Endothelial cell of umbilical vein (primary cell): ENCODE results near the gene AIF1L. TPM values are rescaled to one million over a fixed set of nuclear protein-coding genes. Genes with fewer than 3 reads are reported as not detected.

Source experiments
- BruUV-seq: library from RNA; stranded (reverse); fragments of 400-500 nt; replicated peaks from 2 replicates; lab custom pipeline; 2021; lab: Mats Ljungman, UMichigan
- CTCF ChIA-PET: fragments of 300-600, 350-600 bp; sonication (Branson Sonifier 250); formaldehyde crosslinking; loops from one replicate; lab custom pipeline; 2021; ENCODE audit warnings: antibody characterized with exemption, inconsistent platforms; lab: Charles Lee
- POLR2A ChIA-PET: fragments of 300-600, 350-600 bp; sonication (Branson Sonifier 250); formaldehyde crosslinking; loops from one replicate; lab custom pipeline; 2021; ENCODE audit warnings: antibody characterized with exemption, inconsistent platforms; lab: Charles Lee
- DNase-seq: peaks from one replicate; pipeline ENCODE4 v3.0.0-alpha.2; 2011; ENCODE audit warnings: low read depth, low spot score
- FAIRE-seq: peaks from 2 replicates; lab custom pipeline; 2011; peaks lifted over from hg19 to GRCh38; lab: Jason Lieb, UNC
- H2AFZ ChIP-seq: 2 replicates; pipeline ENCODE4 v1.6.0; 2012; ENCODE audit warnings: low read depth, low read length, control low read depth, inconsistent platforms
- H3K27ac ChIP-seq: 2 replicates; pipeline ENCODE4 v1.5.1; 2011; ENCODE audit warnings: low read depth, mild to moderate bottlenecking, control low read depth, low read length, moderate library complexity; ENCODE audit not compliant: insufficient read depth
- H3K27me3 ChIP-seq, 2 experiments: 2 replicates each; pipeline versions ENCODE4 v1.6.0 to v1.6.1; 2011; ENCODE audit warnings: low read length in 2 of 2, mixed read lengths in 1 of 2; ENCODE audit not compliant: control insufficient read depth in 2 of 2, insufficient read depth in 2 of 2
- H3K36me3 ChIP-seq, 2 experiments: 2 replicates in 1 of 2; 3 replicates in 1 of 2; pipeline ENCODE4 v1.5.1; 2011; ENCODE audit warnings: low read length in 2 of 2, mild to moderate bottlenecking in 1 of 2, moderate library complexity in 1 of 2; ENCODE audit not compliant: control insufficient read depth in 2 of 2, insufficient read depth in 2 of 2; ENCODE audit errors: extremely low read depth in 1 of 2
- H3K4me1 ChIP-seq: 3 replicates; pipeline ENCODE4 v1.5.1; 2011; ENCODE audit warnings: mild to moderate bottlenecking, low read length; ENCODE audit not compliant: control insufficient read depth, insufficient read depth; ENCODE audit errors: extremely low read depth
- H3K4me2 ChIP-seq: 2 replicates; pipeline ENCODE4 v1.6.1; 2011; ENCODE audit warnings: low read length, control low read depth, mixed read lengths; ENCODE audit not compliant: insufficient read depth
- H3K4me3 ChIP-seq, 3 experiments: fragments of 200-600 bp in 1 of 3; sonication (generic), shearing (Covaris generic) in 1 of 3; replicated peaks in 1 of 3; 2 replicates each; pipeline ENCODE4 v1.5.1; 2011 to 2016; ENCODE audit warnings: control low read depth in 3 of 3, low read length in 3 of 3, mild to moderate bottlenecking in 2 of 3, inconsistent platforms in 1 of 3, low read depth in 1 of 3, moderate library complexity in 1 of 3; ENCODE audit not compliant: insufficient read depth in 1 of 3
- H3K79me2 ChIP-seq: 2 replicates; pipeline ENCODE4 v1.6.0; 2012; ENCODE audit warnings: low read length, inconsistent platforms; ENCODE audit not compliant: control insufficient read depth, insufficient read depth
- H3K9ac ChIP-seq: replicated peaks from 2 replicates; pipeline ENCODE3; 2011; ENCODE audit warnings: low read length, control low read depth; ENCODE audit not compliant: insufficient read depth; ENCODE audit errors: extremely low read depth
- H3K9me1 ChIP-seq: replicated peaks from 3 replicates; pipeline ENCODE4 v1.6.0; 2011; ENCODE audit warnings: mild to moderate bottlenecking, low read length; ENCODE audit not compliant: control insufficient read depth, insufficient read depth; ENCODE audit errors: extremely low read depth
- H3K9me3 ChIP-seq: replicated peaks from 2 replicates; pipeline ENCODE4 v1.5.1; 2012; ENCODE audit warnings: low read length, inconsistent platforms; ENCODE audit not compliant: control insufficient read depth, insufficient read depth
- H4K20me1 ChIP-seq: replicated peaks from 2 replicates; pipeline ENCODE3; 2011; ENCODE audit warnings: mild to moderate bottlenecking, low read length; ENCODE audit not compliant: control insufficient read depth, insufficient read depth; ENCODE audit errors: extremely low read depth
- EZH2 ChIP-seq: IDR thresholded peaks from 2 replicates; pipeline ENCODE4 v1.6.1; 2012; ENCODE audit warnings: borderline replicate concordance, low read depth, mild to moderate bottlenecking, moderate library complexity, low read length, inconsistent platforms; ENCODE audit not compliant: severe bottlenecking
- FOS ChIP-seq: IDR thresholded peaks from 2 replicates; pipeline ENCODE4 v1.6.1; 2011; ENCODE audit warnings: mild to moderate bottlenecking, low read length, moderate library complexity, borderline replicate concordance; ENCODE audit not compliant: insufficient read depth
- GATA2 ChIP-seq: IDR thresholded peaks from 2 replicates; pipeline ENCODE4 v1.7.0; 2011; ENCODE audit warnings: low read depth, mild to moderate bottlenecking, moderate library complexity, mixed read lengths, low read length; ENCODE audit not compliant: insufficient read length, insufficient read depth
- JUN ChIP-seq: IDR thresholded peaks from 2 replicates; pipeline ENCODE4 v1.6.1; 2011; ENCODE audit warnings: borderline replicate concordance, low read depth; ENCODE audit not compliant: insufficient read length, insufficient read depth
- MYC ChIP-seq: IDR thresholded peaks from one replicate; pipeline ENCODE4 v1.6.1; 2011; ENCODE audit warnings: mild to moderate bottlenecking, low read depth, low read length
- POLR2A ChIP-seq: IDR thresholded peaks from 2 replicates; pipeline ENCODE4 v1.6.1; 2012; ENCODE audit warnings: low read depth, mild to moderate bottlenecking, control low read depth, low read length
- POLR2AphosphoS5 ChIP-seq: IDR thresholded peaks from 2 replicates; pipeline ENCODE4 v1.6.1; 2012; ENCODE audit warnings: low read depth, mild to moderate bottlenecking, control low read depth, low read length, moderate library complexity; ENCODE audit not compliant: insufficient read depth
- dilution Hi-C: fragments of 300-500 bp; cut with MboI; formaldehyde crosslinking; loops from one replicate; pipeline ENCODE4 v1.15.0; 2019; ENCODE audit warnings: low sequenced_read_pairs; ENCODE audit not compliant: extremely low pct_ligation_motif_present
- intact Hi-C: fragments of 100-400 bp; cut with micrococcal nuclease; formaldehyde crosslinking; loops from one replicate; pipeline ENCODE4 v1.10.0; 2022
- polyA plus RNA-seq, 4 experiments: library from polyadenylated mRNA; depleted of rRNA in 3 of 4; stranded (reverse) in 3 of 4; unstranded in 1 of 4; fragments of >200 nt; gene quantifications; 2 replicates each; pipeline versions ENCODE4 v1.2.1 to v1.2.3, GENCODE V29; 2011 to 2012; ENCODE audit warnings: missing spikeins in 1 of 4
- total RNA-seq: library from RNA; stranded (reverse); gene quantifications from 2 replicates; pipeline ENCODE4 v1.2.3, GENCODE V29; 2021
- TF ChIP-seq, protein P1 (sequence below): IDR thresholded peaks from 2 replicates; pipeline ENCODE4 v1.6.1; 2011; ENCODE audit not compliant: insufficient read depth, insufficient read length
- TF ChIP-seq, protein P2 (sequence below), 2 donors: IDR thresholded peaks; 1 replicate in 1 of 2; 2 replicates in 1 of 2; pipeline ENCODE4 v1.5.1; 2011; ENCODE audit warnings: low read length in 2 of 2, mild to moderate bottlenecking in 2 of 2, moderate library complexity in 2 of 2, control low read depth in 1 of 2, inconsistent platforms in 1 of 2, low read depth in 1 of 2; ENCODE audit not compliant: insufficient read depth in 1 of 2; ENCODE audit errors: extremely low read depth in 1 of 2

Gene AIF1L
- total and polyA plus RNA-seq, 2 donors (not counting 3 experiments of a cell fraction or from before 2014, with no cell fraction given) = 17.8 to 39.7 TPM

DNA sequence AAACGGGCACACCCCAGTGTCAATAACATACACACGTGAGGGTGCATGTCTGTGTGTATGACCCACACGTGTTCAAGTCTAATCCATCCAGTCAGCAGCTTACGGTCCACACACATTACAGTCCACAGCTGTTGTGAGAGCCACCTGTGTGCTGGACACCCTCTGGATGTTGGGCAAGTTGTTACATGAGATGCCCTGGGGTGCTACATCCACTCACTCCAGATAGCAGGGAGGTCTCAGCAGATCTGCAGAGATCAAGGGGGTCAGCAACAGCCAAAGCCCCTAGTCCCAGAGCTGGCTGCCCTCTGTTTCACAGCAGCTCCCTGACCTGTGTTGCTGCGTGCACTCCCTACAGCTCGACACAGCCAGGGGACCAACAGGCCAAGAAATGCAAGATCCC lies 4.3 kb upstream of the AIF1L start:
- Histone ChIP-seq H3K4me1 (peaks cover 2% of the 10 kb centered on the region), H3K27me3 (peaks cover 8 to 14% of the 10 kb centered on the region in 2 experiments), H3K27ac (no peak overlapping the region), H3K4me3 (no peak overlapping the region), H3K9me3 (no peaks in the 10 kb centered on the region), H3K9me1 (no peaks in the 10 kb centered on the region), H3K4me2 (no peak overlapping the region), H2AFZ (no peak overlapping the region), H3K79me2 (no peaks in the 10 kb centered on the region), H4K20me1 (no peaks in the 10 kb centered on the region), H3K36me3 (no peaks in the 10 kb centered on the region), H3K9ac (no peak overlapping the region)
- BruUV-seq = no TSS peak
- POLR2A ChIA-PET = no interaction called here
- dilution Hi-C loops (no loop called here), intact Hi-C loops (no loop called here)
- CTCF ChIA-PET = no interaction called here
- TF ChIP-seq GATA2 = no peak
- no peak for TF ChIP-seq EZH2
- TF ChIP-seq, protein P1, sequence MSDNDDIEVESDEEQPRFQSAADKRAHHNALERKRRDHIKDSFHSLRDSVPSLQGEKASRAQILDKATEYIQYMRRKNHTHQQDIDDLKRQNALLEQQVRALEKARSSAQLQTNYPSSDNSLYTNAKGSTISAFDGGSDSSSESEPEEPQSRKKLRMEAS = no peak
- no peak for TF ChIP-seq POLR2A
- no peak for TF ChIP-seq POLR2AphosphoS5
- TF ChIP-seq, protein P2, sequence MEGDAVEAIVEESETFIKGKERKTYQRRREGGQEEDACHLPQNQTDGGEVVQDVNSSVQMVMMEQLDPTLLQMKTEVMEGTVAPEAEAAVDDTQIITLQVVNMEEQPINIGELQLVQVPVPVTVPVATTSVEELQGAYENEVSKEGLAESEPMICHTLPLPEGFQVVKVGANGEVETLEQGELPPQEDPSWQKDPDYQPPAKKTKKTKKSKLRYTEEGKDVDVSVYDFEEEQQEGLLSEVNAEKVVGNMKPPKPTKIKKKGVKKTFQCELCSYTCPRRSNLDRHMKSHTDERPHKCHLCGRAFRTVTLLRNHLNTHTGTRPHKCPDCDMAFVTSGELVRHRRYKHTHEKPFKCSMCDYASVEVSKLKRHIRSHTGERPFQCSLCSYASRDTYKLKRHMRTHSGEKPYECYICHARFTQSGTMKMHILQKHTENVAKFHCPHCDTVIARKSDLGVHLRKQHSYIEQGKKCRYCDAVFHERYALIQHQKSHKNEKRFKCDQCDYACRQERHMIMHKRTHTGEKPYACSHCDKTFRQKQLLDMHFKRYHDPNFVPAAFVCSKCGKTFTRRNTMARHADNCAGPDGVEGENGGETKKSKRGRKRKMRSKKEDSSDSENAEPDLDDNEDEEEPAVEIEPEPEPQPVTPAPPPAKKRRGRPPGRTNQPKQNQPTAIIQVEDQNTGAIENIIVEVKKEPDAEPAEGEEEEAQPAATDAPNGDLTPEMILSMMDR (IDR thresholded peaks at IDR 0.05; ENCODE audit: extremely low read depth in 1 of 2, insufficient read depth in 1 of 2, low read depth in 1 of 2, low read length in 2 of 2) = no peak
- no peak for TF ChIP-seq MYC
- TF ChIP-seq FOS = no peak
- no peak for TF ChIP-seq JUN
- FAIRE-seq (no peak), DNase-seq (no peak)
